Adrenal gland (tissue), 5 donors: ENCODE measurements around the gene XKR7.

Source experiments
- POLR2A ChIP-seq, 2 donors: fragments of 450-650 bp; IDR thresholded peaks; one replicate each; pipeline ENCODE4 v1.6.1; 2017; ENCODE audit warnings: antibody characterized with exemption in 2 of 2, mild to moderate bottlenecking in 2 of 2, moderate library complexity in 1 of 2
- TF ChIP-seq, protein P1 (sequence below), 6 experiments: fragments of 450-650 bp in 4 of 6; fragments of 200-600 bp in 2 of 6; sonication (generic) in 1 of 6; IDR thresholded peaks; 1 replicate in 5 of 6; 2 replicates in 1 of 6; pipeline versions ENCODE4 v1.5.1 to v1.8.0; 2016 to 2021; ENCODE audit warnings: antibody characterized with exemption in 6 of 6, mild to moderate bottlenecking in 2 of 6, moderate library complexity in 1 of 6
- donor health status: DM: no; HTN: no; CAD: no.

DNA sequence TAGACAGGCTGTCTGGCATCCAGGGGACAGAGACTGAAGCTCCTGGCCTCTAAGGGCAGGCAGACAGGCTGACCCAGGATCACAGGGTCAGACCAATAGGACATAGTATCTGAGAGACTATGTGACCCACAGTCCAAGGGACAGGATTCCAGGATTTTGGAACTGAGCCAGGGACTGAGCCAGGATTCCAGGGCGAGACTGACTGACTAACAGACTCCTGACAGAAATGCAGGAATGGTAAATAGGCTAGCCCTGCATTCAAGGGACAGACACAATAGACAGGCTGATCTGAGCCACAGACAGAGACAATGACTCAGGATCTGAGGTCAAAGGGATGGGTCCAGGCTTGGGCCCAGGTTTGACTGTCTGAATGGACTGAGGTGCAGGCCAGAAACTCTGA is 19.8 kb downstream of the XKR7 start:
- TF ChIP-seq POLR2A (IDR thresholded peaks at IDR 0.05) = no peak
- TF ChIP-seq, protein P1, sequence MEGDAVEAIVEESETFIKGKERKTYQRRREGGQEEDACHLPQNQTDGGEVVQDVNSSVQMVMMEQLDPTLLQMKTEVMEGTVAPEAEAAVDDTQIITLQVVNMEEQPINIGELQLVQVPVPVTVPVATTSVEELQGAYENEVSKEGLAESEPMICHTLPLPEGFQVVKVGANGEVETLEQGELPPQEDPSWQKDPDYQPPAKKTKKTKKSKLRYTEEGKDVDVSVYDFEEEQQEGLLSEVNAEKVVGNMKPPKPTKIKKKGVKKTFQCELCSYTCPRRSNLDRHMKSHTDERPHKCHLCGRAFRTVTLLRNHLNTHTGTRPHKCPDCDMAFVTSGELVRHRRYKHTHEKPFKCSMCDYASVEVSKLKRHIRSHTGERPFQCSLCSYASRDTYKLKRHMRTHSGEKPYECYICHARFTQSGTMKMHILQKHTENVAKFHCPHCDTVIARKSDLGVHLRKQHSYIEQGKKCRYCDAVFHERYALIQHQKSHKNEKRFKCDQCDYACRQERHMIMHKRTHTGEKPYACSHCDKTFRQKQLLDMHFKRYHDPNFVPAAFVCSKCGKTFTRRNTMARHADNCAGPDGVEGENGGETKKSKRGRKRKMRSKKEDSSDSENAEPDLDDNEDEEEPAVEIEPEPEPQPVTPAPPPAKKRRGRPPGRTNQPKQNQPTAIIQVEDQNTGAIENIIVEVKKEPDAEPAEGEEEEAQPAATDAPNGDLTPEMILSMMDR (IDR thresholded peaks at IDR 0.05) = no peak
